Activated T-cell treated with anti-CD3 and anti-CD28 coated beads, Interleukin-2, amount 50 U/mL, for 4 hours (primary cell): ENCODE results near the gene PP2D1. TPM values are rescaled to one million over a fixed set of nuclear protein-coding genes. Genes with fewer than 3 reads are reported as not detected.

Experiments
- ATAC-seq, 2 donors: fragments of 200-7000 bp; cut with Tn5 transposase; one replicate each; pipeline ENCODE4 v1.10.0; 2021
- DNase-seq: peaks from one replicate; pipeline ENCODE4 v3.0.0-alpha.2; 2020
- H3K27me3 Mint-ChIP-seq: one replicate; pipeline ENCODE4 v1.8.0; 2021; ENCODE audit warnings: low read depth, mixed read lengths
- H3K36me3 Mint-ChIP-seq: one replicate; pipeline ENCODE4 v1.8.0; 2022; ENCODE audit warnings: mixed read lengths; ENCODE audit not compliant: insufficient read depth
- H3K4me1 Mint-ChIP-seq: one replicate; pipeline ENCODE4 v1.8.0; 2021; ENCODE audit warnings: low read depth, mixed read lengths
- H3K4me3 Mint-ChIP-seq: one replicate; pipeline ENCODE4 v1.8.0; 2021; ENCODE audit warnings: mild to moderate bottlenecking, moderate library complexity, mixed read lengths
- H3K9me3 Mint-ChIP-seq: one replicate; pipeline ENCODE4 v1.8.0; 2021; ENCODE audit warnings: mixed read lengths
- total RNA-seq, 3 donors: library from RNA; stranded (reverse); gene quantifications; one replicate each; pipeline ENCODE4 v1.2.1, GENCODE V29; 2021

The PP2D1 gene
- total RNA-seq, 3 donors from 2014 or later = not detected

- no peak for DNase-seq
- no peaks in the 10 kb centered on the region for H3K36me3 Mint-ChIP-seq
- no peak overlapping the region for H3K4me3 Mint-ChIP-seq
- H3K9me3 Mint-ChIP-seq = no peaks in the 10 kb centered on the region
- H3K27me3 Mint-ChIP-seq = peaks cover 10% of the 10 kb centered on the region
- H3K4me1 Mint-ChIP-seq = peaks cover 12% of the 10 kb centered on the region
- peak; percentile 91 to 93 for ATAC-seq
These were observed 74.4 kb downstream of the PP2D1 start for GRCh38 chr3:19937459-19938294.

Other genes with a start within 250 kb of the PP2D1 start
- under 1 TPM in 2 of 3 donors, not detected in 1; 0.63 to 0.71 TPM for gene EFHB, start 78.0 kb downstream of the PP2D1 start, total RNA-seq
- gene RAB5A, start 65.2 kb downstream of the PP2D1 start, total RNA-seq = 10 to 100 TPM; 51.2 to 58.3 (median 55.3) TPM
- 10 to 100 TPM; 11.5 to 28.0 (median 18.9) TPM for gene KAT2B, start 28.2 kb upstream of the PP2D1 start, total RNA-seq
- gene SGO1, start 173.9 kb upstream of the PP2D1 start, total RNA-seq = 1 to 10 TPM; 6.5 to 9.2 (median 7.7) TPM